Measurements from ENCODE around the gene KATNBL1. TPM values are rescaled to one million over a fixed set of nuclear protein-coding genes. Genes with fewer than 3 reads are reported as not detected.
A peak's percentile ranks its signal among the peaks of the same experiment; 100 is the strongest.

The KATNBL1 gene
- total RNA-seq, 2 donors from 2014 or later, result 49.9 to 53.0 TPM

- DNase-seq (ENCODE audit: low spot score in 2 of 2) (no peak), ATAC-seq (no peak)
- Mint-ChIP-seq H3K9me3 (peaks cover 8 to 13% of the 10 kb centered on the region in 2 donors), H3K27ac (no peak overlapping the region), H3K36me3 (peaks cover 21 to 38% of the 10 kb centered on the region in 2 donors)
These were observed 103.5 kb downstream of the KATNBL1 start for GRCh38 chr15:34106423-34106822.

GRCh38 chr15:34102175-34102925 is 107.5 kb downstream of the KATNBL1 start:
- peak overlapping the region; percentile 96 to 100 for H3K27ac Mint-ChIP-seq
- no peak for DNase-seq (ENCODE audit: low spot score in 2 of 2)
- ATAC-seq, result no peak
- peaks cover 27 to 45% of the 10 kb centered on the region in 2 donors for H3K36me3 Mint-ChIP-seq
- peaks cover 8 to 13% of the 10 kb centered on the region in 2 donors for H3K9me3 Mint-ChIP-seq

DNA sequence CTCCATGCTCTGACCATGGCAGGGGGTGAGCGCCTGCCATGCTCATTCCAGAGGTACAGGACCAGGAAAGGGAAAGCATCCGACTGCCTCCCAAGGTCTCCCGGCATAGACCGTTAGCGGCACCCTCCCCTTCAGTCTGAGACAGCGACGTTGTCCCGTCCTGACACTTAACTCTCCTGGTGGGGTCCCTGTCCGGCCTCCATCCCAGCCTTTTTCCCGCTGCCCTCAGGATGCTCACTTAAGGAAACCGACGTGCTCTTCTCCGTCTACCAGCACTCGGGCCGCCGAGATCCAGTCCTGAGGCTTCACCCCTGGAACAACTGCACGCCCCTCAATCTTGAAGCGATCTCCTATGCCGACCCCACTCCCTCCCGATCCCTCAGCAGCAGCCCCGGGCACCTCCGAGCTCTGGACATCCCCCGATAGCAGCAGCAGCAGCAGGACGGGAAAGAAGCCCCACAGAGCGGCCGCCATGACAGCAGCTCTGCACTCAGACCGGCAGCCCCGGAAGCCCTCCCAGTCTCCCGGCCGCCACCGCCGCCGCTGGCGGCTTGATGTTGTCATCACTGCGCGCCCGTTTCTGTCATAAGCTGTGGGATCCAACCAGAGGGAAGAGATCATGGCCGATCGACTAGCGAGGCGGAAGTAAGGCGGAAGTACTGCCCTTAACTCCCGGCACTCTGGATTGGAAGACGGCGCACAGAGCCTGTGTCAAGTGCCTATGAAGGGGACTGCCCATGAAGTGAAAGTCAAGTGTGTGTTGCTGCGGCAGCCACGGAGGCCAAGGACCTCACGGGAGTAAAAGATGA is 108.3 kb downstream of the KATNBL1 start, which contains the start of the genes EMC7 and PGBD4:
Gene EMC7 (minus strand): TSS at position 497 of the 809 bp plus-strand sequence. CDS start 23 bp downstream, at position 474.
Gene PGBD4 (plus strand): TSS at position 718 of the 809 bp plus-strand sequence. CDS start 449 bp downstream, outside the sequence.
- Mint-ChIP-seq H3K27ac (peak within 1 kb of the TSS; percentile 96 to 100), H3K36me3 (peaks cover 27 to 44% of the 10 kb centered on the region in 2 donors), H3K9me3 (peaks cover 8 to 13% of the 10 kb centered on the region in 2 donors)
- peak; percentile 99 to 100 for ATAC-seq
- peak; percentile 98 to 99 for DNase-seq (ENCODE audit: low spot score in 2 of 2)

- ATAC-seq (no peak), DNase-seq (ENCODE audit: low spot score in 2 of 2) (no peak)
- Mint-ChIP-seq H3K36me3 (peaks cover 27 to 36% of the 10 kb centered on the region in 2 donors), H3K27ac (peak overlapping the region; percentile 38 to 82), H3K9me3 (peaks cover 7 to 8% of the 10 kb centered on the region in 2 donors)
These were observed 110.0 kb downstream of the KATNBL1 start for GRCh38 chr15:34099914-34100313.

Other genes starting within 250 kb of the KATNBL1 start
- not detected for gene CHRM5, start 241.6 kb downstream of the KATNBL1 start, total RNA-seq
- gene AVEN, start 170.9 kb downstream of the KATNBL1 start, total RNA-seq, result 1 to 10 TPM; 6.9 to 9.3 TPM
- 10 to 100 TPM; 39.5 to 60.1 TPM for gene EMC7, start 108.2 kb downstream of the KATNBL1 start, total RNA-seq
- 1 to 10 TPM; 3.2 to 3.4 TPM for gene PGBD4, start 108.0 kb downstream of the KATNBL1 start, total RNA-seq
- 100 to 1,000 TPM in 1 of 2 donors, 10 to 100 TPM in 1; 90.4 to 107 TPM for gene EMC4, start 14.9 kb upstream of the KATNBL1 start, total RNA-seq
- gene SLC12A6, start 127.7 kb upstream of the KATNBL1 start, total RNA-seq, result 10 to 100 TPM; 29.9 to 45.1 TPM
- gene NOP10, start 133.0 kb upstream of the KATNBL1 start, total RNA-seq, result 100 to 1,000 TPM; 182 to 202 TPM
- gene NUTM1, start 133.2 kb upstream of the KATNBL1 start, total RNA-seq, result not detected
- gene LPCAT4, start 157.1 kb upstream of the KATNBL1 start, total RNA-seq, result 10 to 100 TPM; 69.0 to 88.4 TPM
- 100 to 1,000 TPM; 131 to 158 TPM for gene GOLGA8A, start 227.7 kb upstream of the KATNBL1 start, total RNA-seq

All from activated naive CD4-positive, alpha-beta T cell treated with anti-CD3 and anti-CD28 coated beads, Interleukin-2, amount 50 U/mL, for 72 hours (primary cell).